ENCODE data around the gene LYL1.

Gene LYL1

DNA sequence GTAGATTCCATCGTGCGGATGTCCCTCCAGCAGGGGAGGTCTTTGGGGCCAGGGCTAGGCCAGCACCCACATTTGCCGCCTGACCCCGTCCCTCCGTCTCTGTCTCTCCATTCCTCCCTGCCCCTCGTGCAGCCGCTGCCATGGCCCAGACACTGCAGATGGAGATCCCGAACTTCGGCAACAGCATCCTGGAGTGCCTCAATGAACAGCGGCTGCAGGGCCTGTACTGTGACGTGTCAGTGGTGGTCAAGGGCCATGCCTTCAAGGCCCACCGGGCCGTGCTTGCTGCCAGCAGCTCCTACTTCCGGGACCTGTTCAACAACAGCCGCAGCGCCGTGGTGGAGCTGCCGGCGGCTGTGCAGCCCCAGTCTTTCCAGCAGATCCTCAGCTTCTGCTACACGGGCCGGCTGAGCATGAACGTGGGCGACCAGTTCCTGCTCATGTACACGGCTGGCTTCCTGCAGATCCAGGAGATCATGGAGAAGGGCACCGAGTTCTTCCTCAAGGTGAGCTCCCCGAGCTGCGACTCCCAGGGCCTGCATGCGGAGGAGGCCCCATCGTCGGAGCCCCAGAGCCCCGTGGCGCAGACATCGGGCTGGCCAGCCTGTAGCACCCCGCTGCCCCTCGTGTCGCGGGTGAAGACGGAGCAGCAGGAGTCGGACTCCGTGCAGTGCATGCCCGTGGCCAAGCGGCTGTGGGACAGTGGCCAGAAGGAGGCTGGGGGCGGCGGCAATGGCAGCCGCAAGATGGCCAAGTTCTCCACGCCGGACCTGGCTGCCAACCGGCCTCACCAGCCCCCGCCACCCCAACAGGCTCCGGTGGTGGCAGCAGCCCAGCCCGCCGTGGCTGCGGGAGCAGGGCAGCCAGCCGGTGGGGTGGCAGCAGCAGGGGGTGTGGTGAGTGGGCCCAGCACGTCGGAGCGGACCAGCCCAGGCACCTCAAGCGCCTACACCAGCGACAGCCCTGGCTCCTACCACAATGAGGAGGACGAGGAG, 32.7 kb upstream of the LYL1 start:
- H3K4me1 ChIP-seq (ENCODE audit: insufficient read depth, low read length), result no peaks in the 10 kb centered on the region
- no peaks in the 10 kb centered on the region for H3K9me3 ChIP-seq (ENCODE audit: control insufficient read depth, insufficient read depth, low read length)
- H3K9ac ChIP-seq (ENCODE audit: low read depth, low read length), result no peak overlapping the region
- H3K36me3 ChIP-seq (ENCODE audit: insufficient read depth, low read length), result peaks cover 15% of the 10 kb centered on the region

DNA sequence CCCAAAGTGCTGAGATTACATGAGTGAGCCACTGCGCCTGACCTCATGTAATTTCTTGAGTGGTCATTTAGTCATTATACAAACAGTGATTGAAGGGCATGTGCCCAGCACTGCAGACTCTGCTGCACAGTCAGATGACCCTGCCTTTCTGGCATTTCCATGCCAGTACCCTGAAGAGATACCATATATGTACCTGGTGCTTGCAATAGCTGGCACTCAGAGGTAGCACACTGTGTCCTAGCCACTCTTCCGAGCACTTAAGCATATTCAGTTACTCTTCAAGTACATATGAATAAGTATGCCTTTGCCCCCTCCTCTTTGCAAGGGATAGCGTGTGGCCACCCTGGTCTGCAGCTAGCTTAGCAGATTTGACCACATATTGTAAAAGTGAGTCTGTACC, 32.0 kb upstream of the LYL1 start:
- Histone ChIP-seq H3K9me3 (ENCODE audit: control insufficient read depth, insufficient read depth, low read length) (no peaks in the 10 kb centered on the region), H3K4me1 (ENCODE audit: insufficient read depth, low read length) (no peaks in the 10 kb centered on the region), H3K9ac (ENCODE audit: low read depth, low read length) (no peak overlapping the region), H3K36me3 (ENCODE audit: insufficient read depth, low read length) (peaks cover 15% of the 10 kb centered on the region)

- H3K9me3 ChIP-seq (ENCODE audit: control insufficient read depth, insufficient read depth, low read length), result no peaks in the 10 kb centered on the region
- peaks cover 15% of the 10 kb centered on the region for H3K36me3 ChIP-seq (ENCODE audit: insufficient read depth, low read length)
- H3K9ac ChIP-seq (ENCODE audit: low read depth, low read length), result no peak overlapping the region
- H3K4me1 ChIP-seq (ENCODE audit: insufficient read depth, low read length), result no peaks in the 10 kb centered on the region
Observed at GRCh38 chr19:13133241-13133870, 30.7 kb upstream of the LYL1 start.

DNA sequence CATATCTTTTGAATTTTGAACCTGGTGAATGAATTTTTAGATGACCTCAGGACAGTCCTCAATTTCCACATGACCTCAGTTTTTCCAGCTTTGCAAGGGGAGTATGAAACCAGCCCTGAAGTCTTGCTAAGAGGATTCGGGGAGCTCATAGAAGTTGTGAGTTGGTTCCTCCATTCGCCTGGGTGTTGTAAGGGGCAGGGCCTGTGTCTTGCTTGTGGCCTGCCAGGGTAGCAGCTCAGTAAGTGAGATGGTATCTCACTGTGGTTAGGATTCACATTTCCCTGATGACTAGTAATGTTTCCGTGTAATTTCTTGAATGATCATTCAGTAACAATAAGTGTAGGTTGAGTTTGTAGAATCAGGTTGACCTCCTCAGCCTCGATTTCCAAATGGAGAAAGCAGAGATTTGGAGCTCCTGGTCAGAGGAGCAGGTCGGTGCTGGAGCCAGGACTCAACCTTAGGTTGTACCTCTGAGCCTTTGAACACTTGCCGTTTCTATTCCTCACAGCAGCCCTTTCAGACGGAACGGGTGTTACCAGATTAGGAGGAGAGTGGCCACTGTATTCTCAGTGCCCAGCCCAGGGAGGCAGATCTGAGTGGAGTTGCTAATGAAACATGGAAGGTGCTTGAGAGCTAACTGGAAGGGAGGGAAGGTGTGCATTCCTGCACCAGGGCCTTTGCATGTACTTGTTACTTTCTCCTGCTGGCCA, 30.0 kb upstream of the LYL1 start:
- no peaks in the 10 kb centered on the region for H3K9me3 ChIP-seq (ENCODE audit: control insufficient read depth, insufficient read depth, low read length)
- H3K9ac ChIP-seq (ENCODE audit: low read depth, low read length), result no peak overlapping the region
- peaks cover 10% of the 10 kb centered on the region for H3K36me3 ChIP-seq (ENCODE audit: insufficient read depth, low read length)
- H3K4me1 ChIP-seq (ENCODE audit: insufficient read depth, low read length), result no peaks in the 10 kb centered on the region

DNA sequence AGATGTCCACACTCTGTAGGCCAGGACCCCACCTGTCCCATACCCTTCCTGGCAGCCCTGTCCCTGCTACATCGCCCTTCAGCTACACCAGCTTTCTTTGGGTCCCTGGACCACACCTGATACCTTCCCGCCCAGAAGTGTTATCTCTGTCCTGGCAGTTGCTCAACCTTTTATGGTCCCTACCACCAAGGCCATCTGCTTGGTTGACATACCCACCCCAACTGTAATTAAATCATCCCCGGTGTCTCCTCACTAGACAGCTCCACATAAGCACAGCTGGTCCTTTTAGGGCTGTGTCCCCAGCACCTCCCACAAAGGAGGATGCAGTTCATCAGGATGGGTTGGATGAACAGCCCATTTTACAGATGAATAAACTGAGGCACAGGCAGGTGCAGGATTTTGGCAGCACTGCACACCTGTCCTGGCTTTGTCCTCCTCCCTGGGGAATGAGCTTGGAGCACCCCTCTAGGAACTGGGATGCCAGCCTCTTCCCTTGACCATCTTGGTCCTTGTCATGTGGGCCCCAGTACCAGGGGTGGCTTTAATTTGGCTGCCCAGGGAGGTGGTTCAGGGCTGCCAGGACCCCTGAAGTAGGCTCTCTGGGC, 28.3 kb upstream of the LYL1 start:
- Histone ChIP-seq H3K4me1 (ENCODE audit: insufficient read depth, low read length) (no peaks in the 10 kb centered on the region), H3K9ac (ENCODE audit: low read depth, low read length) (no peak overlapping the region), H3K36me3 (ENCODE audit: insufficient read depth, low read length) (peaks cover 9% of the 10 kb centered on the region)

GRCh38 chr19:13129384-13129783, 26.7 kb upstream of the LYL1 start:
- no peaks in the 10 kb centered on the region for H3K9me3 ChIP-seq (ENCODE audit: control insufficient read depth, insufficient read depth, low read length)
- peaks cover 4% of the 10 kb centered on the region; the same call in 1 of the 2 replicates for H3K36me3 ChIP-seq (ENCODE audit: insufficient read depth, low read length)
- no peaks in the 10 kb centered on the region for H3K4me1 ChIP-seq (ENCODE audit: insufficient read depth, low read length)
- H3K9ac ChIP-seq (ENCODE audit: low read depth, low read length), result no peak overlapping the region

More for the DNA sequence above, 28.3 kb upstream of the LYL1 start:
- no peaks in the 10 kb centered on the region for H3K9me3 ChIP-seq (ENCODE audit: control insufficient read depth, insufficient read depth, low read length)

GRCh38 chr19:13128583-13128982, 25.9 kb upstream of the LYL1 start:
- Histone ChIP-seq H3K9ac (ENCODE audit: low read depth, low read length) (no peak overlapping the region), H3K4me1 (ENCODE audit: insufficient read depth, low read length) (no peaks in the 10 kb centered on the region), H3K36me3 (ENCODE audit: insufficient read depth, low read length) (peaks cover 2% of the 10 kb centered on the region; the same call in 1 of the 2 replicates), H3K9me3 (ENCODE audit: control insufficient read depth, insufficient read depth, low read length) (no peaks in the 10 kb centered on the region)

DNA sequence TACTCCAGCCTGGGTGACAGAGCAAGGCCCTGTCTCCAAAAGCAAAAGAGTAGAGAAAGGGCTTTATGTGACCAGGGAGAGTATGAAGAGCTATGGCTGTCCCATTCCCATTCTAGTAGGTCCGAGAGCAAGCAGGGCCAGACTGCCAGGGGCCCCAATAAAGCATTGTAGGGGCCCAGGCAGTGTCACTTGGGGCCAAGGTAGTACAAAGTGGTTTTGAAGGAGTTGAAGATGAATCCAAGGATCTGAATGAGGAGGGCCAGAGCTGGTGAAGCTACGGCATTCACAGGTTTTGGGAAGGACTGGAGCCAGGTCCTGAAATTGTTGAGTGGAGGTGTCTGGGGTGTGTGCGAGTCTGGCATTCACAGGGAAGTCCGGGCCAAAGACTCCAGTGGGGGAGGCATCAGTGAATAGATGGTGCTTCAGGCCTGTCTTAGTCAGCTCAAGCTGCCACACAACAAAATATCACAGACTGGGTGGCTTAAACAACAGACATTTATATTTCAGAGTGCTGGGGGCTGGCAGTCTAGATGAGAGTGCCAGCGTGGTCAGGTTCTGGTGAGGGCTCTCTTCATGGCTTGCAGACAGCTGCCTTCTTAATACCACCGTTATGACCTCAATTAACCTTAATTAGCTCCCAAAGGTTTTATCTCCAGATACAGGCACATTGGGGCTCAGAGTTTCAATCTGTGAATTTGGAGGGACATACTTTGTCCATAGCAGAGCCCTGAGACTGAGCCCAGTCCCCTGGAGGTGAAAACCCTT, 25.3 kb upstream of the LYL1 start:
- Histone ChIP-seq H3K36me3 (ENCODE audit: insufficient read depth, low read length) (no peaks in the 10 kb centered on the region), H3K9me3 (ENCODE audit: control insufficient read depth, insufficient read depth, low read length) (no peaks in the 10 kb centered on the region), H3K4me1 (ENCODE audit: insufficient read depth, low read length) (no peaks in the 10 kb centered on the region), H3K9ac (ENCODE audit: low read depth, low read length) (no peak overlapping the region)

GRCh38 chr19:13127051-13127450, 24.4 kb upstream of the LYL1 start:
- Histone ChIP-seq H3K4me1 (ENCODE audit: insufficient read depth, low read length) (peaks cover 3% of the 10 kb centered on the region; the same call in 1 of the 2 replicates), H3K9me3 (ENCODE audit: control insufficient read depth, insufficient read depth, low read length) (no peaks in the 10 kb centered on the region), H3K36me3 (ENCODE audit: insufficient read depth, low read length) (no peaks in the 10 kb centered on the region), H3K9ac (ENCODE audit: low read depth, low read length) (no peak overlapping the region)

- Histone ChIP-seq H3K36me3 (ENCODE audit: insufficient read depth, low read length) (no peaks in the 10 kb centered on the region), H3K9ac (ENCODE audit: low read depth, low read length) (no peak overlapping the region), H3K4me1 (ENCODE audit: insufficient read depth, low read length) (peaks cover 30% of the 10 kb centered on the region), H3K9me3 (ENCODE audit: control insufficient read depth, insufficient read depth, low read length) (no peaks in the 10 kb centered on the region)
Observed at GRCh38 chr19:13122980-13123957, 20.6 kb upstream of the LYL1 start.

DNA sequence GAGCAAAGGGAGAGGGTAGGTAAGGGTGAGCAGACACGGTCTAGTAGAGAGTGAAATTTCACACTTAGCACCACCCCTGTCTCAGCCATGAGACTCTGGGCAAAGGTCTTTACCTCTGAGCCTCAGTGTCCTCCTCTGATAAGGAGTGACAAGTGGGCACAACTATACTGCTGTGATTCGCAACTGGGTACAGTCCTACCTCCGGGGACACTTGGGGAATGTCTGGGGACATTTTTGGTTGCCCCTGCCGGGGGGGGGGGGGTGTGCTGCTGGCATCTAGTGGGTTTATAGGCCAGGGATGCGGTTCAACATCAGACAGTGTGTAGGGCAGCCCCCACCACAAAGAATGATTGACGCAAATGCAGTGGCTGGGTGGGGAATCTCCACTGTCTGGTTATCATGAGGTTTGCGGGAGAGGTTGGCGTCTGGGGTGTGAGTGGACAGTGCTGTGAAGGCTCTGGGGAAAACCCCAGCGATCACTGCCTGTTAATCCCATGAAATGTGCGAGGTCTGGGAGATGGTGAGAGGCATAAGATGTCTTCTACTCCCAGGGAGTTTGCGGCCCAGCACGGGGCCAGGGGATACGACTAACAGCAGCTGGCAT, 19.7 kb upstream of the LYL1 start:
- Histone ChIP-seq H3K9ac (ENCODE audit: low read depth, low read length) (no peak overlapping the region), H3K36me3 (ENCODE audit: insufficient read depth, low read length) (no peaks in the 10 kb centered on the region), H3K4me1 (ENCODE audit: insufficient read depth, low read length) (peaks cover 30% of the 10 kb centered on the region), H3K9me3 (ENCODE audit: control insufficient read depth, insufficient read depth, low read length) (no peaks in the 10 kb centered on the region)

DNA sequence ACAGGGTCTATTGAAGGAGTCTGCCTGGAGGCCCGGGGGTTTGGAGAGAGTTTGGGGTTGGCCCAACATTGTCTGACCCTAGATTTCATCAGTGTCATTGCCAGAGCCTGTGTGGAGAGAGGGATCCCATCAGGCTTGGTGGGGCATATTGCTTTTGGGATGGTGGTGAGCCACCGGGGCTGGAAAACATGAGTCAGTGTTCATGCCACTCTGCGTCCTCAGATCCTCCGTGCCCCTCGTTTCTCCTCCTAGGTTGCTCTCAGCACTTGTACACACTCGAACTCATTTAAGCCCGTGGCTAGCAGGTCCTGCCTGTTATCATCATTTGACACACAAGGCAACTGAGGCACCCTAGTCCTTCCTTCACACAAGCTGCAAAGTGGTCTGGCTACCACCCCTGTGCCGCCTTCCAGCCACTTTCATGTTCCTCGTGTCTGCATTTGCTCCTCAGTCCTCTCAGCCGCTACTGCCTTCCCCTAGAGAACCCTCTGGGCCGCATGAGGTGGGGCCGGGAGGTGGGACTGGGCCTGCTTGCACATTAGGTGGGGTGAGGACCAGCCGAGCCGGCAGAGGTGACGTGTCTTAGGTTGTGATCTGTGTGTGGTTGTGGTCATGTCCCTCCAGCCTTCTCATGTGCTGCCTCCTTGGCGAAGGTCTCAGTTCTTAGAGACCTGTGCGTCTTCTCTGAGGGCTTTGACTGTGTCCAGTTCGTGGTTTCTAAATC, 19.1 kb upstream of the LYL1 start:
- no peak overlapping the region; the same call in 1 of the 2 replicates for H3K9ac ChIP-seq (ENCODE audit: low read depth, low read length)
- no peaks in the 10 kb centered on the region for H3K9me3 ChIP-seq (ENCODE audit: control insufficient read depth, insufficient read depth, low read length)
- no peaks in the 10 kb centered on the region for H3K36me3 ChIP-seq (ENCODE audit: insufficient read depth, low read length)
- peaks cover 30% of the 10 kb centered on the region for H3K4me1 ChIP-seq (ENCODE audit: insufficient read depth, low read length)

All from ES-I3 (cell line).